A673 (cell line): ENCODE data around the gene PPP1R3G.

Experiments
- CTCF ChIP-seq: fragments of 300-800, 200-600 bp; sonication (generic); conservative IDR thresholded peaks from 2 replicates; pipeline ENCODE4 v1.5.1; 2017; ENCODE audit warnings: low read depth, mild to moderate bottlenecking, antibody characterized with exemption, low read length, moderate library complexity, mixed read lengths
- EZH2 ChIP-seq: fragments of 200-600 bp; sonication (generic); IDR thresholded peaks from 2 replicates; pipeline ENCODE4 v1.6.1; 2017; ENCODE audit warnings: borderline replicate concordance, low read depth, mild to moderate bottlenecking, mixed read lengths, antibody characterized with exemption, low read length; ENCODE audit not compliant: poor library complexity, severe bottlenecking

- no peak for TF ChIP-seq CTCF
- no peak for TF ChIP-seq EZH2
Observed at GRCh38 chr6:5108068-5108467, 22.9 kb downstream of the PPP1R3G start.
